ENCODE measurements around the gene TBC1D22A. TPM values are rescaled to one million over a fixed set of nuclear protein-coding genes. Genes with fewer than 3 reads are reported as not detected.

The TBC1D22A gene
- total RNA-seq, 1 donor = 16.7 TPM

- no peak for DNase-seq (ENCODE audit: low read depth in 2 of 3, low spot score in 2 of 3)
Measured at GRCh38 chr22:47199261-47199978, 437.0 kb downstream of the TBC1D22A start.

GRCh38 chr22:47199979-47200272 lies 437.5 kb downstream of the TBC1D22A start:
- DNase-seq (ENCODE audit: low read depth in 2 of 3, low spot score in 2 of 3) = no peak

GRCh38 chr22:47200273-47201051 lies 438.0 kb downstream of the TBC1D22A start:
- DNase-seq (ENCODE audit: low read depth in 2 of 3, low spot score in 2 of 3) = no peak

GRCh38 chr22:47201186-47201995 lies 438.9 kb downstream of the TBC1D22A start:
- DNase-seq (ENCODE audit: low read depth in 2 of 3, low spot score in 2 of 3) = no peak

- no peak for DNase-seq (ENCODE audit: low read depth in 2 of 3, low spot score in 2 of 3)
Measured at GRCh38 chr22:47201996-47202818, 439.8 kb downstream of the TBC1D22A start.

- DNase-seq (ENCODE audit: low read depth in 2 of 3, low spot score in 2 of 3) = no peak
Measured at GRCh38 chr22:47202819-47203553, 440.5 kb downstream of the TBC1D22A start.

- DNase-seq (ENCODE audit: low read depth in 2 of 3, low spot score in 2 of 3) = no peak
Measured at GRCh38 chr22:47203554-47203991, 441.1 kb downstream of the TBC1D22A start.

GRCh38 chr22:47204002-47204979 lies 441.8 kb downstream of the TBC1D22A start:
- DNase-seq (ENCODE audit: low read depth in 2 of 3, low spot score in 2 of 3) = no peak

GRCh38 chr22:47205081-47205491 lies 442.6 kb downstream of the TBC1D22A start:
- DNase-seq (ENCODE audit: low read depth in 2 of 3, low spot score in 2 of 3) = no peak

- DNase-seq (ENCODE audit: low read depth in 2 of 3, low spot score in 2 of 3) = no peak
Measured at GRCh38 chr22:47205554-47205953, 443.1 kb downstream of the TBC1D22A start.

GRCh38 chr22:47206164-47206563 lies 443.7 kb downstream of the TBC1D22A start:
- no peak for DNase-seq (ENCODE audit: low read depth in 2 of 3, low spot score in 2 of 3)

GRCh38 chr22:47206666-47207218 lies 444.3 kb downstream of the TBC1D22A start:
- DNase-seq (ENCODE audit: low read depth in 2 of 3, low spot score in 2 of 3) = no peak

- DNase-seq (ENCODE audit: low read depth in 2 of 3, low spot score in 2 of 3) = no peak
Measured at GRCh38 chr22:47207387-47207786, 444.9 kb downstream of the TBC1D22A start.

- DNase-seq (ENCODE audit: low read depth in 2 of 3, low spot score in 2 of 3) = no peak
Measured at GRCh38 chr22:47207846-47208554, 445.6 kb downstream of the TBC1D22A start.

GRCh38 chr22:47208630-47209029 lies 446.2 kb downstream of the TBC1D22A start:
- no peak for DNase-seq (ENCODE audit: low read depth in 2 of 3, low spot score in 2 of 3)

GRCh38 chr22:47209040-47209514 lies 446.6 kb downstream of the TBC1D22A start:
- DNase-seq (ENCODE audit: low read depth in 2 of 3, low spot score in 2 of 3) = no peak

GRCh38 chr22:47209547-47210023 lies 447.1 kb downstream of the TBC1D22A start:
- DNase-seq (ENCODE audit: low read depth in 2 of 3, low spot score in 2 of 3) = no peak
